Midbrain (tissue), 1 donor: Measurements from ENCODE around the gene OPCML.

Experiments
- DNase-seq: peaks from one replicate; lab custom pipeline; 2025; lab: John Stamatoyannopoulos, UW

The OPCML gene

DNA sequence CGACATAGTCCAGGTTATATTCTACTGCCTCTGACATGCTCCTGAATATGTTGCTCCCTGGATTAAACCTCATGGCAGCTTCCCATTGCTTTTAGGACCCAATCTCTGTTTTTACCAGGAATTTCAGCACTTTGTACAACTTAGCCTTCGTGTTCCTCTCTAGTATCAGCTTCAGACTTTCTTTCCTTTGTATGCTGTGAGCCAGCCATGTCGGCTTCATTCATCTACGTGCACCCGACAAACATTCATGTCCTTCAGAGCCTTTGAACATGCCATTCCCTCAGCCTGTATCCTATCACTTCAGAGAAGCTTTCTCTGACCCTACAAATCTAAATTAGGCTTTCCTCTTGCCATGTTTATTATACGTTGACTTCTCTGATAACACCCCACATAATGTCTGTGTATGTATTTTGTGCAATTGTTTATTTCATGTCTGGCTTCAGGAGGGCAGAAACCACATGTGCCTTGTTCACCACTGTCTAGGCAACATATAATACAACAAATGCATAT, 743.4 kb downstream of the OPCML start:
- no peak for DNase-seq

GRCh38 chr11:132785878-132786277, 746.4 kb downstream of the OPCML start:
- no peak for DNase-seq

- DNase-seq = no peak
Measured at GRCh38 chr11:132784441-132784840, 747.9 kb downstream of the OPCML start.

GRCh38 chr11:132782102-132782501, 750.2 kb downstream of the OPCML start:
- no peak for DNase-seq

- DNase-seq = no peak
Measured at GRCh38 chr11:132780046-132780445, 752.3 kb downstream of the OPCML start.

- DNase-seq = no peak
Measured at GRCh38 chr11:132779497-132779896, 752.8 kb downstream of the OPCML start.

- DNase-seq = no peak
Measured at GRCh38 chr11:132777067-132777975, 755.0 kb downstream of the OPCML start.

- no peak for DNase-seq
Measured at GRCh38 chr11:132773751-132774150, 758.5 kb downstream of the OPCML start.

- DNase-seq = no peak
Measured at GRCh38 chr11:132772703-132773545, 759.4 kb downstream of the OPCML start.

DNA sequence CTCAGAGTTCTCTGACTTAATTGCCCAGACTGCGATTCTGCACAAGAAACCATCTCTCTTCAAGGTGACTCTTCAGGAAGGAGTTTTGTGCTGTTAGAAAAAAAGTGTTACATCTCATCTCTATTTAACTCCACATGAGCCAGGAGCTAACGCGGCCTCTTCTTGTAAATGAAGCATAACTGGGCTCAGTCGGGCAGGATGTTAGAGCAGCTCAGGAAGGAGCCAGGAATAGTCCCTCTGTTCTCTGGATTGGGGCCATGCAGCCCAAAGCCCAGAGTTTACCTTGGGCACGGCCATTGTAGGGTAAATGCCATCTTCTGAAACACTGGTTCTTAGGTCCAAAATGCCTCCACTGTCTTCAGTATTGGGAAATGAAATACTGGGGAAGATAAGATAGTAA, 760.6 kb downstream of the OPCML start:
- DNase-seq = no peak

DNA sequence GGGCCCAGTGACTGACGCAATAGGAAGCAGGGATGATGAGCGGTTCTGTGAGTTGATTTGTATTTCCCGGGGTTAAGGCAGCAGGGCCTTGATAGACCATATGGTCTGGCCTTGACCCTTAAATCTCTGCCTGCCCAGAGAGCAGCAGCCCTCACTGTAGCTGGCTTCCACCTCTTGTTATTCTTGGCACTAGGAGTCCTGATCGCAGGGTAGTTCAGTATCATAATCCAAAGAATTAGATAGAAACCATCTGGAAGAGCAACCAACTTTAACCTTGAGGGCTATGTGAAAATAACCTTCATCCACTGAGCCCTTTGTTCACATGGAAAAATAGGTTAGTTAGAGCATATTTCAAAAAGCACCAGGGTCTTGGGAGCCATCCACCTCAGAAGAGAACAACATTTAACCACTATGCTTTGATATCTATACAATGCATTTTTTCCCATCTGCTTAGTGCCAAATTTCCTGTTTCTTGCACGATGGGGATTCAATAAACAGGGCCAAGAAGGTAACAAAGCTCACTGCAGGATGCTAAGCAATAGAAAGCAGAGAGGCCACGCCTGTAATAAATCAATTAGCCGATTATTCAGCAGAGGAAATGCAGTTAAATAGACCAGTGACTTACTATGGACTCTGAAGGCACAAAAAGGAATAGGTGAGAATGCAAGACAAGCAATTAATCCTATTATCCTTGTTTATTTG, 761.3 kb downstream of the OPCML start:
- DNase-seq = no peak

GRCh38 chr11:132763503-132763902, 768.8 kb downstream of the OPCML start:
- no peak for DNase-seq

- no peak for DNase-seq
Measured at GRCh38 chr11:132755934-132756333, 776.4 kb downstream of the OPCML start.

GRCh38 chr11:132751516-132752250, 780.6 kb downstream of the OPCML start:
- no peak for DNase-seq

DNA sequence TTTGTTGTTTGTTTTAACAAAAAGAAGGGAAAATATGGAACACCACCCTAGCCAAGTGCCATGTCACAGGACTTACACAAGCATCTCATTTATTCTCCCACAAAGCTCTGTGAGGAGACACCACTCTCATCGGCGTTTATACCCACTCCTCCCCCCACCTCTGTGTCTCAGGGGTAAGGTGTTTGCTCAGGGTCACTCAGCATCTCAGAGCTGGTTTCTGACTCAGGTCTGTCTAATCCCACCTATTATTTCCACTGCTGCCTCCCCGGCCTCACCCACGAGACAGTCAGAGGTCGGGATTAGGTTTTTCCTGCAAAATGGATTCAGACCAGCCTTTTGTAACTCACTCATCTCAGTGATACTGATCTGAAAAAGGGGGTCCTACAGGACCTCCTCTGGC, 786.0 kb downstream of the OPCML start:
- no peak for DNase-seq

DNA sequence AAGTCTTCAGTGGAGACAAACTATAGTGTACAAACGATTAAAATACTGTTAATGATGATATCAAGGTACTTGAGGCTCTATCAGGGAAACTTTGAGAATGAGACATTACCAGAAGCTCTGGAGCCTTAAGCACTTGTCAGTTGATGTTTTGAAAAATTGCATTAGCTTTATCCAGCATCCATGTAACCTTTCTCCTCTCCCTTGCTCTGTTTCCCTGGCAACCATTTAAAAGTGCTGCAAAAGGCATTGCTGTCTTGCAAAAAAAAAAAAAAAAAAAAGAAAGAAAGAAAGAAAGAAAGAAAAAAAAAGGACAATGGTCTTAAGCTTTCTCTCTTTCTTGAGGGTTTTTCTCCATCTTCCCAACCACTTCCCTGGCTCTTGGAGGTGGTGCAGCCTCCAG, 787.0 kb downstream of the OPCML start:
- DNase-seq = no peak

- no peak for DNase-seq
Measured at GRCh38 chr11:132744771-132745170, 787.5 kb downstream of the OPCML start.

GRCh38 chr11:132743601-132744000, 788.7 kb downstream of the OPCML start:
- no peak for DNase-seq

- no peak for DNase-seq
Measured at GRCh38 chr11:132742929-132743328, 789.4 kb downstream of the OPCML start.

DNA sequence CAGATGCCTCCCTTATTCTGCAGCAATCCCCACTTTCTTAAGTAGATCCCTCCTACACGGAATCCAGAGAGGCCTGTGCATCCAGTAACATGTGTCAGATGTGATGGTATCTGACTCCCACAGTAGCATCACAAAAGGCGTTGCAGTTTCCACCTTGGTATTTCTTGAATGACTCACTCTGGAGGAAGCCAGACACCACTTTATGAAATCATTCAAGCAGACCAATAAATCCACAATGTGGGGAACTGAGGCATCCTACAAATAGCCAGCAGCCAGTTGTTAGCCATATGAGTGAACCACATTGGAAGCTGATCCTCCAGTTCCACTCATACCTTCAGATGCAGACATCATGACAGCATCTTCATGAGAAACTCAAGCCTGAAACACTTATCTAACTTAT, 798.1 kb downstream of the OPCML start:
- no peak for DNase-seq

GRCh38 chr11:132728026-132728425, 804.3 kb downstream of the OPCML start:
- no peak for DNase-seq
